GM19438 (cell line): ENCODE measurements around the gene MMP17.

Experiments
- ATAC-seq: cut with Tn5 transposase; IDR thresholded peaks from one replicate; pipeline ENCODE4 v1.9.1; 2021; ENCODE audit warnings: low read depth; ENCODE audit not compliant: unreplicated experiment

MMP17 gene

DNA sequence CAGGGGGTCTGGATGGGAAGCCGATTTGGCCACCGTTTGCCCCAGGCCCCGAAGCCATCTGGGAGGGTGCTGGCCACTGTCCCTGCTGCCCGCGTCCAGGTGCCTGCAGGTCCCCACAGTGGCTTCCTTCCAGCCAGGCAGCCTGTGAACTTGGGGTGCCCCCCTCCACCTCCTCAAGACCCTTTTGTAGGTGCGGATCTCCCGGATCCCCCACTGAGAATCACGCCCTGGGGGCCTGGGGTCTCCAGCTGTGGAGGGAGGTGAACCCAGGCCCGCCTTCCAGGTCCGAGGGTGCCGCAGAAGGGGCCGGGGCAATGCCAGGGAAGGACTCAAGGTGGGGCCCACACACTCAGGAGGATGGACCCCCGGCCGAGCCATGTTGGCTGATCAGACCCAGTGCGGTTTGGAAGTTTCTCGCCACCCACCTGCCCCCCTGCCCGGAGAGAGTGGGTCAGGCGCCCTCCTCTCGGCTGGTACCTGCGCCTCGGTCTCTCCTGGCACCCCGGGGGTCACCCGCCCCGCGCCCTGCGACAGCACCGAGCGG lies 1.7 kb downstream of the MMP17 start:
- ATAC-seq = no peak

- ATAC-seq = no peak
Observed at GRCh38 chr12:131830335-131830913, 2.2 kb downstream of the MMP17 start.

DNA sequence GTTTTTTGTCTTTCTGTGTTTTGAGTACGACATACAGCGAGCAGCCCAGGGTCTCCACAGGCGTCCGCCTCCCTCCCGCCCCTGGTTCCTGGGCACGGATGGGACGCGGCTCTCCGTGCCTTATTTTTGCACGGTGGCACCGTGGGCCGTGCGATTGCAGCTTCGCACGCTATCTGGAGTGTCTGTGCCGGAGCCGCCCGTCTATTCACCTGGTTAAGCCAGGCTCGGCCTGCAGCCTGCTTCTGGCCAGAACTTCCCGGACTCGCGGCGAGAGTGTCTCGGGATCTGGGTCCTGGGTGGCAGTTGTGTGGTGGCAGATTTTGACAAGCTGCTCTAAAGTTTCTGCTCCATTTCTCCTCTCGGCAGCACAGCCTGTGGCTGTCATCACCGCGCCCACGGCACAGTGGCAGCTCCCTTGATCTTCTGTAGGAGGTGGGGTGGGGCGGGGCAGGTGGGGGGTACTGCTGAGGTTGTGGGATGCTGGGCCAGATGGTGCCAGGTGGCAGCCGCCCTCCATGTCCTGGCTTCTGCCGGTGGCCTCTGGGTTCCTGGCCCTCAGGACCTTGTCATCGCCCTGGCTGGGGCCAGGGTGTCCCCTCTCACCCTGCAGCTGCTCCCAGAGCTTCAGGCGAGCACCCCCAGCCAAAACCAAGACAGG lies 2.9 kb downstream of the MMP17 start:
- no peak for ATAC-seq

GRCh38 chr12:131831635-131832041 lies 3.4 kb downstream of the MMP17 start:
- ATAC-seq = no peak

- ATAC-seq = no peak
Observed at GRCh38 chr12:131832321-131833231, 4.4 kb downstream of the MMP17 start.

DNA sequence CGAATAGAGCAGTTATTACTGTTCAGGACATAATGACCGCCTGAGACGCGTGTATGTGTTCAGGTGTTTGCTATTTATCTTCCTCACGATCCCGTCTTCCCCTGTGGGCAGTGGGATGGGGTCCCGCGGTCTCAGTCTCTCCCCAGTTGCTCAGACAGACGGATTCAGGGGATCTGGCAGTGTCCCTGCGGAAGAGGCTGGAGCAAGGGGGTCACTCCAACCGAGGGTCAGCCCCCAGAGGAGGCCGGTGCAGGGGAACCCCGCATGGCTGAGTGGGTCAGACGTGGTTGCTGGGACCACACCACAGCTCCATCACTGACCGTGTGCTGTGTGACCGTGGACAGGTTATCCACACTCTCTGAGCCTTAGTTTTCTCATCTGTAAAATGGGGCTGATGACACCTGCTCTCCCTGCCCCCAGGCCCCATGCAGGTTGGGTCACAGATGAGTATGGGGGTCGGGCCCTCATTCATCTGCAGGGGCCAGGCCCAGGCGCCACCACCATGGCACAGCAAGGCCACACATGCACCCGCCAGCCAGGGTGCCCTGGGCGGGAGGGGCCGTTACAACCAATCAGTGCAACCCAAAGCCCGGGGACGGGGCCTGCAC lies 5.2 kb downstream of the MMP17 start:
- ATAC-seq = no peak

DNA sequence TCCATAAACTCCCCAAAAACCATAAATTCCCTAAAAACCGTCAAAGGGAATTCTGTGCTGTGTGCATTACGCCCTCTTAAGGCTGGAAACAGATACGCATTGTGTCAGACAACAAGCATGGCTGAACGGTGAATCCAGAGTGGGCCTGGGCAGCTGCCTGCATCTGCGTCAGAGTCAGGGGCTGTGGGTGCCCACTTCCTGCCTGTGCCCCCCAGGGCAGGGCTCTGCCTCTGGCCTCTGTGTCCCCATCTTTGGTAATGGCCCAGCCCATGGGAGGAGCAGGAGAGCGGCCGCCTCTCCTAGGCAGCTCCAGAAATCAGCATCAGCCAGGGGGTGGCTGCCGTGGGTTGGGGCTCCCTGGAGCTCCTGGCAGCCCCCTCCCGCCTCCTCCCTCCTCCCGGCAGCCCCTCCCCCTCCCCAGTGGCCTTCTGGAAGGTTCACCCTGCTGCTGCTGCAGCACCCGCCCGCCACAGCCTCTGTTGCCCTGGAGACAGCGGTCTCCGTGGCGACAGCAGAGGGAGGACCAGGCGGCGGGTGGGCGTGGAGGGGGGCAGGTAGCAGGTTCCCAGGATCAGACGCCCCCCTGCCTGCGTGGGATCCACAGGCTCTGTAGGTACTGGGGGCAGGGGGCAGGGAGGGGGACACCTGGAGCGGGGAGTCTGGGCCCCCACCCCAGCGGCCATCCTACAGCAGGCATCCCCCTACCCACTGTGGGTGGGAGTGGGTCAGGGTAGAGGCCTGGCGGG lies 5.9 kb downstream of the MMP17 start:
- no peak for ATAC-seq

GRCh38 chr12:131834798-131835615 lies 6.8 kb downstream of the MMP17 start:
- ATAC-seq = no peak

GRCh38 chr12:131835616-131836171 lies 7.5 kb downstream of the MMP17 start:
- no peak for ATAC-seq

GRCh38 chr12:131836193-131836592 lies 8.0 kb downstream of the MMP17 start:
- no peak for ATAC-seq

GRCh38 chr12:131836714-131837397 lies 8.7 kb downstream of the MMP17 start:
- no peak for ATAC-seq

DNA sequence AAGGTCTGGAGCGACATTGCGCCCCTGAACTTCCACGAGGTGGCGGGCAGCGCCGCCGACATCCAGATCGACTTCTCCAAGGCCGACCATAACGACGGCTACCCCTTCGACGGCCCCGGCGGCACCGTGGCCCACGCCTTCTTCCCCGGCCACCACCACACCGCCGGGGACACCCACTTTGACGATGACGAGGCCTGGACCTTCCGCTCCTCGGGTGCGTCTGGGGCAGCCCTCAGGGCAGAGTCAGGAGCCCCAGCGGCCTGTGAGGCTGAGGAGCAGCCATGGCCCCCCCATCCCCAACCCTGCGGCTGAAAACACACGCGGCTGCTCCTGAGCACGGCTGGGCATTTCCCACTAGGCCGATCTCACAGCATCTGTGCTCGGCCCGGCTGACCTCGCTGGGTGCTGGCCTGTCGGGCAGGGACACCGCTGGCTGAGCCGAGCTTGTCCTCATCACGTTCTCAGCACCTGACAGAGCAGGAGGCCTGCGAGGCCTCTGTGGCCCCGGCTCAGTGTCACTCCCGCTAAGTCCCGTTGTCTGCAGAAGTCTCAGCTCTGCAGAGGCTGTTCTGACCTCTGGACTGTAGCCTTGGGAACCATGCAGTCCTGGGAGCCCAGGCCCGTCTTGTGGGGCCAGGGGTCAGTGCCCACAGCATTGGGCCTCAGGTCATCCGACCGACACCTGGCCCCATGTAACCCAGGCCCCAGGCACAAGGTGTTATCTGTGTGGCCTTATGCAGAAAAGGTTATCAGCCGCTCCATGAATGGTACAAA lies 12.6 kb downstream of the MMP17 start:
- no peak for ATAC-seq

GRCh38 chr12:131841547-131841946 lies 13.4 kb downstream of the MMP17 start:
- no peak for ATAC-seq

- ATAC-seq = no peak
Observed at GRCh38 chr12:131842169-131842568, 14.0 kb downstream of the MMP17 start.

DNA sequence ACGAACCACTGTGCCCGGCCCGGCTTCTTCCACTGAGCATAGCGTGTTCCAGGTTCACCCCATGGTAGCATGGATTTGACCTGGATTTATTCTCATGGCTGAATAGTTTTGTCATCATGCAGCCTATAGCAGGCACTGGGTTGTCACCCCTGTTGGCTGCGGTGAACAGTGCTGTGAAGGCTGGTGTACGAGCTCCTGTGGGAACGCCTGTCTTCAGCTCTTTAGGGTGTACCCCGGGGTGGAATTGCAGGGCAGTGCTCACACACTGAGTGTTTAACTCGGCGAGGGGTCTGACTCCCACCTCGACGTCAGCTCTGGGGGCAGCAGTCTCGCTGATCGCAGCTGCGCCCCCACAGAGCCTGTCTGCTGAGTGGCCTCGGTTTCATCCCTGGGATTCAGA lies 15.3 kb downstream of the MMP17 start:
- ATAC-seq = no peak

GRCh38 chr12:131844140-131844539 lies 15.9 kb downstream of the MMP17 start:
- no peak for ATAC-seq

- no peak for ATAC-seq
Observed at GRCh38 chr12:131844656-131845055, 16.5 kb downstream of the MMP17 start.

DNA sequence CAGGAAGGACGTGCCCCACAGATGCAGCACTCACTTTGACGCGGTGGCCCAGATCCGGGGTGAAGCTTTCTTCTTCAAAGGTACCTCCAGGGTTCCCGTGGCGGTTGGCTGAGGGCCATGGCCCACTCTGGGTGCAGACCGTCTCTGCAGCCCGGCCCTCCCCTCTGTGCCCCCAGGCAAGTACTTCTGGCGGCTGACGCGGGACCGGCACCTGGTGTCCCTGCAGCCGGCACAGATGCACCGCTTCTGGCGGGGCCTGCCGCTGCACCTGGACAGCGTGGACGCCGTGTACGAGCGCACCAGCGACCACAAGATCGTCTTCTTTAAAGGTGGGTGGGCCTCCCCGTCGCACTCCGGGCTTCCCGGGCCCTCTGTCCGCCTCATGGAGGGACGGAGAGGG lies 16.9 kb downstream of the MMP17 start:
- ATAC-seq = no peak
